A673 (cell line): ENCODE measurements around the gene ZNF264. TPM values are rescaled to one million over a fixed set of nuclear protein-coding genes. Genes with fewer than 3 reads are reported as not detected.

Source experiments
- BruUV-seq: library from RNA; stranded (reverse); fragments of 400-500 nt; replicated peaks from 2 replicates; lab custom pipeline; 2021; lab: Mats Ljungman, UMichigan
- CTCF ChIA-PET: fragments of 300-600 bp; sonication (Branson Sonifier 250); formaldehyde crosslinking; loops from one replicate; lab custom pipeline; 2022; ENCODE audit warnings: antibody characterized with exemption; lab: Charles Lee
- POLR2A ChIA-PET: fragments of 300-600 bp; sonication (Branson Sonifier 250); formaldehyde crosslinking; loops from one replicate; lab custom pipeline; 2022; ENCODE audit warnings: antibody characterized with exemption; ENCODE audit not compliant: low non-redundant PET; lab: Charles Lee
- DNase-seq: peaks from one replicate; pipeline ENCODE4 v3.0.0-alpha.2; 2015; ENCODE audit warnings: low spot score
- H3K27ac ChIP-seq: fragments of 200-600 bp; sonication (generic); 2 replicates; pipeline ENCODE4 v1.5.1; 2016; ENCODE audit warnings: mixed run types, low read depth, mild to moderate bottlenecking, mixed read lengths, antibody characterized with exemption, low read length; ENCODE audit not compliant: poor library complexity, severe bottlenecking
- H3K27me3 ChIP-seq: fragments of 200-600 bp; sonication (generic); replicated peaks from 2 replicates; pipeline ENCODE4 v1.6.1; 2017; ENCODE audit warnings: mixed run types, low read depth, mild to moderate bottlenecking, mixed read lengths, antibody characterized with exemption, low read length; ENCODE audit not compliant: insufficient read depth, poor library complexity
- H3K36me3 ChIP-seq: fragments of 200-600 bp; sonication (generic); 2 replicates; pipeline ENCODE4 v1.6.1; 2016; ENCODE audit warnings: mixed run types, mild to moderate bottlenecking, mixed read lengths, antibody characterized with exemption, low read length; ENCODE audit not compliant: insufficient read depth, poor library complexity, severe bottlenecking
- H3K4me1 ChIP-seq: fragments of 200-600 bp; sonication (generic); 2 replicates; pipeline ENCODE4 v1.6.1; 2017; ENCODE audit warnings: mixed run types, mild to moderate bottlenecking, mixed read lengths, antibody characterized with exemption, low read length; ENCODE audit not compliant: insufficient read depth, poor library complexity, severe bottlenecking
- H3K4me3 ChIP-seq: fragments of 200-600 bp; sonication (generic); 2 replicates; pipeline ENCODE4 v1.5.1; 2016; ENCODE audit warnings: low read depth, mixed run types, mild to moderate bottlenecking, mixed read lengths, low read length; ENCODE audit not compliant: poor library complexity, severe bottlenecking
- H3K9me3 ChIP-seq: fragments of 200-600 bp; sonication (generic); 2 replicates; pipeline ENCODE4 v1.6.1; 2016; ENCODE audit warnings: mixed run types, low read depth, mild to moderate bottlenecking, mixed read lengths, antibody characterized with exemption, low read length; ENCODE audit not compliant: poor library complexity, severe bottlenecking
- CTCF ChIP-seq: fragments of 300-800, 200-600 bp; sonication (generic); conservative IDR thresholded peaks from 2 replicates; pipeline ENCODE4 v1.5.1; 2017; ENCODE audit warnings: low read depth, mild to moderate bottlenecking, antibody characterized with exemption, low read length, moderate library complexity, mixed read lengths
- EZH2 ChIP-seq: fragments of 200-600 bp; sonication (generic); IDR thresholded peaks from 2 replicates; pipeline ENCODE4 v1.6.1; 2017; ENCODE audit warnings: borderline replicate concordance, low read depth, mild to moderate bottlenecking, mixed read lengths, antibody characterized with exemption, low read length; ENCODE audit not compliant: poor library complexity, severe bottlenecking
- intact Hi-C: fragments of 100-400 bp; cut with micrococcal nuclease; formaldehyde crosslinking; loops from one replicate; pipeline ENCODE4 v1.10.0; 2022; ENCODE audit not compliant: unreplicated experiment
- total RNA-seq: library from RNA; stranded (reverse); gene quantifications from 2 replicates; pipeline ENCODE4 v1.2.3, GENCODE V29; 2021

Gene ZNF264
- total RNA-seq, 1 experiment from 2014 or later, result 25.8 TPM

GRCh38 chr19:57233207-57233606 lies 41.9 kb downstream of the ZNF264 start:
- ChIA-PET CTCF (no interaction called here), POLR2A (no interaction called here)
- Histone ChIP-seq H3K27ac (no peak overlapping the region), H3K4me3 (no peak overlapping the region), H3K4me1 (no peaks in the 10 kb centered on the region), H3K9me3 (no peaks in the 10 kb centered on the region), H3K27me3 (no peaks in the 10 kb centered on the region), H3K36me3 (no peaks in the 10 kb centered on the region)
- intact Hi-C loops, result no loop called here
- TF ChIP-seq CTCF (no peak), EZH2 (no peak)
- no TSS peak for BruUV-seq
- no peak for DNase-seq

- Histone ChIP-seq H3K4me3 (peak overlapping the region; percentile 93), H3K36me3 (peaks cover 4% of the 10 kb centered on the region), H3K4me1 (peaks cover 13% of the 10 kb centered on the region), H3K27ac (peak overlapping the region; percentile 87), H3K27me3 (no peaks in the 10 kb centered on the region), H3K9me3 (no peaks in the 10 kb centered on the region)
- POLR2A ChIA-PET, result no interaction called here
- intact Hi-C loops, result loop anchor here (1.0 kb wide), 1 partner anchor 40 kb away; the partner anchor contains the start of gene ZNF460
- TF ChIP-seq CTCF (no peak), EZH2 (no peak)
- CTCF ChIA-PET, result no interaction called here
- TSS peak; percentile 86 for BruUV-seq
- no peak for DNase-seq
Measured at GRCh38 chr19:57239982-57240310, 48.6 kb downstream of the ZNF264 start.

GRCh38 chr19:57240311-57241090 lies 49.2 kb downstream of the ZNF264 start, which contains the start of gene ZNF805:
Gene ZNF805 (plus strand): TSS chr19:57240632. CDS start chr19:57240892, 260 bp downstream.
- Histone ChIP-seq H3K4me3 (peak within 1 kb of the TSS; percentile 93), H3K36me3 (peaks cover 6% of the 10 kb centered on the region), H3K9me3 (no peaks in the 10 kb centered on the region), H3K27me3 (no peaks in the 10 kb centered on the region), H3K27ac (peak within 1 kb of the TSS; percentile 87), H3K4me1 (peaks cover 13% of the 10 kb centered on the region)
- POLR2A ChIA-PET, result no interaction called here
- BruUV-seq, result TSS peak; percentile 57
- CTCF ChIA-PET, result no interaction called here
- TF ChIP-seq EZH2, result no peak
- TF ChIP-seq CTCF, result no peak
- intact Hi-C loops, result loop anchor here (1.0 kb wide), 1 partner anchor 40 kb away; the partner anchor contains the start of gene ZNF460
- DNase-seq, result peak; percentile 95
